ENCODE measurements around the gene TAF12.

DNA sequence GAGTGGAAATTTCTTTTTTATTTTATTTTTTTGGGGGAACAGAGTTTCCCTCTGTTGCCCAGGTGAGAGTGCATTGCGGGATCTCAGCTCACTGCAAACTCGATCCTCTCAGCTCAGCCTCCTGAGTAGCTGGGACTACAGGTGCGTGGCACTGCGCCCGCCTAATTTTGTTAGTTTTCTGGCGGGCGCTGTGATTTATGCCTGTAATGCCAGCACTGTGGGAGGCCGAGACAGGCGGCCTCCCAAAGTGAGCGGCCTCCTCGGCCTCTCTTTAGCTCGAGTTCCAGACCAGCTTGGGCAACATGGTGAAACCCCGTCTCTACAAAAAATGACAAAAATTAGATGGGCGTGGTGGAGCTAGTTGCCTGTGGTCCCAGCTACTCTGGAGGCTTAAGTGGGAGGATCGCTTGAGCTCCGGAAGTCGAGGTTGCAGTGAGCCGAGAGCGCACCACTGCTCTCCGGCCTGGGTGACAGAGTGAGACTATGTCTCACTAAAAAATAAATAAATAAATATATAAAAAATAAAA is 28.4 kb upstream of the TAF12 start:
- TF ChIP-seq POLR2AphosphoS5 (IDR thresholded peaks at IDR 0.05; ENCODE audit: low read depth, low read length) = no peak
- TF ChIP-seq, protein P1, sequence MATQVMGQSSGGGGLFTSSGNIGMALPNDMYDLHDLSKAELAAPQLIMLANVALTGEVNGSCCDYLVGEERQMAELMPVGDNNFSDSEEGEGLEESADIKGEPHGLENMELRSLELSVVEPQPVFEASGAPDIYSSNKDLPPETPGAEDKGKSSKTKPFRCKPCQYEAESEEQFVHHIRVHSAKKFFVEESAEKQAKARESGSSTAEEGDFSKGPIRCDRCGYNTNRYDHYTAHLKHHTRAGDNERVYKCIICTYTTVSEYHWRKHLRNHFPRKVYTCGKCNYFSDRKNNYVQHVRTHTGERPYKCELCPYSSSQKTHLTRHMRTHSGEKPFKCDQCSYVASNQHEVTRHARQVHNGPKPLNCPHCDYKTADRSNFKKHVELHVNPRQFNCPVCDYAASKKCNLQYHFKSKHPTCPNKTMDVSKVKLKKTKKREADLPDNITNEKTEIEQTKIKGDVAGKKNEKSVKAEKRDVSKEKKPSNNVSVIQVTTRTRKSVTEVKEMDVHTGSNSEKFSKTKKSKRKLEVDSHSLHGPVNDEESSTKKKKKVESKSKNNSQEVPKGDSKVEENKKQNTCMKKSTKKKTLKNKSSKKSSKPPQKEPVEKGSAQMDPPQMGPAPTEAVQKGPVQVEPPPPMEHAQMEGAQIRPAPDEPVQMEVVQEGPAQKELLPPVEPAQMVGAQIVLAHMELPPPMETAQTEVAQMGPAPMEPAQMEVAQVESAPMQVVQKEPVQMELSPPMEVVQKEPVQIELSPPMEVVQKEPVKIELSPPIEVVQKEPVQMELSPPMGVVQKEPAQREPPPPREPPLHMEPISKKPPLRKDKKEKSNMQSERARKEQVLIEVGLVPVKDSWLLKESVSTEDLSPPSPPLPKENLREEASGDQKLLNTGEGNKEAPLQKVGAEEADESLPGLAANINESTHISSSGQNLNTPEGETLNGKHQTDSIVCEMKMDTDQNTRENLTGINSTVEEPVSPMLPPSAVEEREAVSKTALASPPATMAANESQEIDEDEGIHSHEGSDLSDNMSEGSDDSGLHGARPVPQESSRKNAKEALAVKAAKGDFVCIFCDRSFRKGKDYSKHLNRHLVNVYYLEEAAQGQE (IDR thresholded peaks at IDR 0.05; ENCODE audit: insufficient read depth in 1 of 2, low read depth in 2 of 2, low read length in 2 of 2) = no peak
- no peak for TF ChIP-seq TAF1 (IDR thresholded peaks at IDR 0.05; ENCODE audit: borderline replicate concordance, insufficient read depth, low read length)
- TF ChIP-seq SIN3A (IDR thresholded peaks at IDR 0.05; ENCODE audit: borderline replicate concordance, insufficient read depth, low read length) = no peak
- TF ChIP-seq FOXP2 (optimal IDR thresholded peaks at IDR 0.05; ENCODE audit: borderline replicate concordance, extremely low read depth, extremely low read length, insufficient read depth) = no peak

Measured in PFSK-1 (cell line).